ENCODE results near the gene KRTAP4-8.
"Not testable (repeated sequence)": the region's sequence is repeated elsewhere in the genome, so short reads cannot be mapped to it uniquely, and the experiment has no call there.

KRTAP4-8 gene

GRCh38 chr17:41060052-41060604, 37.8 kb downstream of the KRTAP4-8 start, which contains the start of gene KRTAP2-3:
KRTAP2-3 (minus strand) TSS chr17:41060114; CDS start chr17:41060050, 64 bp downstream.
- DNase-seq (ENCODE audit: low read depth, low spot score): peak; percentile 90
- in situ Hi-C loops (cut with HindIII; ENCODE audit: low sequenced_read_pairs): no loop called here
- no peak within 1 kb of the TSS for H3K4me3 ChIP-seq (ENCODE audit: low read depth, low read length)
- no peak for TF ChIP-seq CTCF (IDR thresholded peaks at IDR 0.05; ENCODE audit: low read depth, low read length)

GRCh38 chr17:41059276-41060051, 38.5 kb downstream of the KRTAP4-8 start:
- H3K4me3 ChIP-seq (ENCODE audit: low read depth, low read length); in situ Hi-C loops (cut with HindIII; ENCODE audit: low sequenced_read_pairs): not testable (repeated sequence)
- DNase-seq (ENCODE audit: low read depth, low spot score): peak; percentile 84

- in situ Hi-C loops (cut with HindIII; ENCODE audit: low sequenced_read_pairs): no loop called here
- no peak for DNase-seq (ENCODE audit: low read depth, low spot score)
- no peak overlapping the region for H3K4me3 ChIP-seq (ENCODE audit: low read depth, low read length)
- no peak for TF ChIP-seq CTCF (IDR thresholded peaks at IDR 0.05; ENCODE audit: low read depth, low read length)
Measured at GRCh38 chr17:41058741-41059140, 39.2 kb downstream of the KRTAP4-8 start.

GRCh38 chr17:41057547-41057946, 40.4 kb downstream of the KRTAP4-8 start:
- DNase-seq (ENCODE audit: low read depth, low spot score): no peak
- H3K4me3 ChIP-seq (ENCODE audit: low read depth, low read length): no peak overlapping the region
- in situ Hi-C loops (cut with HindIII; ENCODE audit: low sequenced_read_pairs): no loop called here
- TF ChIP-seq CTCF (IDR thresholded peaks at IDR 0.05; ENCODE audit: low read depth, low read length): no peak

- DNase-seq (ENCODE audit: low read depth, low spot score); H3K4me3 ChIP-seq (ENCODE audit: low read depth, low read length); in situ Hi-C loops (cut with HindIII; ENCODE audit: low sequenced_read_pairs): not testable (repeated sequence)
Measured at GRCh38 chr17:41055130-41055529, 42.8 kb downstream of the KRTAP4-8 start, which contains the start of gene KRTAP2-2. KRTAP2-2 (minus strand) TSS chr17:41055230; CDS start chr17:41055211, 19 bp downstream.

- in situ Hi-C loops (cut with HindIII; ENCODE audit: low sequenced_read_pairs); DNase-seq (ENCODE audit: low read depth, low spot score); H3K4me3 ChIP-seq (ENCODE audit: low read depth, low read length): not testable (repeated sequence)
Measured at GRCh38 chr17:41054556-41054955, 43.4 kb downstream of the KRTAP4-8 start.

- no peak overlapping the region for H3K4me3 ChIP-seq (ENCODE audit: low read depth, low read length)
- in situ Hi-C loops (cut with HindIII; ENCODE audit: low sequenced_read_pairs): no loop called here
- DNase-seq (ENCODE audit: low read depth, low spot score): no peak
- TF ChIP-seq CTCF (IDR thresholded peaks at IDR 0.05; ENCODE audit: low read depth, low read length): no peak
Measured at GRCh38 chr17:41054025-41054424, 43.9 kb downstream of the KRTAP4-8 start.

GRCh38 chr17:41052566-41052965, 45.4 kb downstream of the KRTAP4-8 start:
- no peak for TF ChIP-seq CTCF (IDR thresholded peaks at IDR 0.05; ENCODE audit: low read depth, low read length)
- no peak for DNase-seq (ENCODE audit: low read depth, low spot score)
- in situ Hi-C loops (cut with HindIII; ENCODE audit: low sequenced_read_pairs): no loop called here
- H3K4me3 ChIP-seq (ENCODE audit: low read depth, low read length): no peak overlapping the region
